ENCODE results near the gene TCF23.
"Not testable (repeated sequence)": the region's sequence is repeated elsewhere in the genome, so short reads cannot be mapped to it uniquely, and the experiment has no call there.

TCF23 gene

GRCh38 chr2:27184115-27184514 is 35.3 kb downstream of the TCF23 start:
- H3K4me1 Mint-ChIP-seq (ENCODE audit: low read depth): peaks cover 8% of the 10 kb centered on the region
- H3K9me3 Mint-ChIP-seq: no peaks in the 10 kb centered on the region
- no peak overlapping the region for H3K4me3 Mint-ChIP-seq
- peaks cover 24% of the 10 kb centered on the region for H3K27me3 Mint-ChIP-seq (ENCODE audit: low read depth)
- H3K36me3 Mint-ChIP-seq (ENCODE audit: low read depth): no peaks in the 10 kb centered on the region
- no peak overlapping the region for H3K27ac Mint-ChIP-seq

GRCh38 chr2:27185331-27186026 is 36.7 kb downstream of the TCF23 start:
- Mint-ChIP-seq H3K27ac (no peak overlapping the region), H3K4me3 (no peak overlapping the region), H3K36me3 (ENCODE audit: low read depth) (no peaks in the 10 kb centered on the region), H3K4me1 (ENCODE audit: low read depth) (peaks cover 3% of the 10 kb centered on the region), H3K9me3 (no peaks in the 10 kb centered on the region), H3K27me3 (ENCODE audit: low read depth) (peaks cover 16% of the 10 kb centered on the region)

GRCh38 chr2:27186613-27187345 is 38.0 kb downstream of the TCF23 start:
- Mint-ChIP-seq H3K4me1 (ENCODE audit: low read depth) (peaks cover 3% of the 10 kb centered on the region), H3K36me3 (ENCODE audit: low read depth) (no peaks in the 10 kb centered on the region), H3K27me3 (ENCODE audit: low read depth) (peaks cover 11% of the 10 kb centered on the region), H3K9me3 (no peaks in the 10 kb centered on the region), H3K27ac (no peak overlapping the region), H3K4me3 (no peak overlapping the region)

- Mint-ChIP-seq H3K27ac (no peak overlapping the region), H3K9me3 (no peaks in the 10 kb centered on the region), H3K4me3 (no peak overlapping the region), H3K4me1 (ENCODE audit: low read depth) (no peaks in the 10 kb centered on the region), H3K27me3 (ENCODE audit: low read depth) (peaks cover 3% of the 10 kb centered on the region), H3K36me3 (ENCODE audit: low read depth) (no peaks in the 10 kb centered on the region)
These were observed 41.2 kb downstream of the TCF23 start for GRCh38 chr2:27189989-27190388.

- no peak overlapping the region for H3K4me3 Mint-ChIP-seq
- H3K4me1 Mint-ChIP-seq (ENCODE audit: low read depth): no peaks in the 10 kb centered on the region
- no peaks in the 10 kb centered on the region for H3K36me3 Mint-ChIP-seq (ENCODE audit: low read depth)
- no peak overlapping the region for H3K27ac Mint-ChIP-seq
- no peaks in the 10 kb centered on the region for H3K9me3 Mint-ChIP-seq
- H3K27me3 Mint-ChIP-seq (ENCODE audit: low read depth): peaks cover 3% of the 10 kb centered on the region
These were observed 42.4 kb downstream of the TCF23 start for GRCh38 chr2:27191070-27191829.

GRCh38 chr2:27194538-27195354 is 45.9 kb downstream of the TCF23 start:
- no peaks in the 10 kb centered on the region for H3K27me3 Mint-ChIP-seq (ENCODE audit: low read depth)
- H3K27ac Mint-ChIP-seq: no peak overlapping the region
- no peaks in the 10 kb centered on the region for H3K4me1 Mint-ChIP-seq (ENCODE audit: low read depth)
- no peak overlapping the region for H3K4me3 Mint-ChIP-seq
- H3K9me3 Mint-ChIP-seq: no peaks in the 10 kb centered on the region
- peaks cover 2% of the 10 kb centered on the region for H3K36me3 Mint-ChIP-seq (ENCODE audit: low read depth)

- not testable (repeated sequence) for H3K27me3 Mint-ChIP-seq (ENCODE audit: low read depth); H3K36me3 Mint-ChIP-seq (ENCODE audit: low read depth); H3K9me3 Mint-ChIP-seq; H3K4me3 Mint-ChIP-seq; H3K4me1 Mint-ChIP-seq (ENCODE audit: low read depth); H3K27ac Mint-ChIP-seq
These were observed 47.0 kb downstream of the TCF23 start for GRCh38 chr2:27195799-27196198.

GRCh38 chr2:27198068-27198467 is 49.3 kb downstream of the TCF23 start:
- not testable (repeated sequence) for H3K4me1 Mint-ChIP-seq (ENCODE audit: low read depth); H3K4me3 Mint-ChIP-seq; H3K36me3 Mint-ChIP-seq (ENCODE audit: low read depth); H3K27me3 Mint-ChIP-seq (ENCODE audit: low read depth); H3K27ac Mint-ChIP-seq; H3K9me3 Mint-ChIP-seq

- Mint-ChIP-seq H3K27ac (no peak overlapping the region), H3K36me3 (ENCODE audit: low read depth) (peaks cover 9% of the 10 kb centered on the region), H3K4me3 (no peak overlapping the region), H3K9me3 (no peaks in the 10 kb centered on the region), H3K4me1 (ENCODE audit: low read depth) (no peaks in the 10 kb centered on the region), H3K27me3 (ENCODE audit: low read depth) (no peaks in the 10 kb centered on the region)
These were observed 49.8 kb downstream of the TCF23 start for GRCh38 chr2:27198627-27199026.

GRCh38 chr2:27199241-27199640 is 50.4 kb downstream of the TCF23 start:
- H3K4me1 Mint-ChIP-seq (ENCODE audit: low read depth): peaks cover under 1% of the 10 kb centered on the region
- H3K27me3 Mint-ChIP-seq (ENCODE audit: low read depth): no peaks in the 10 kb centered on the region
- H3K36me3 Mint-ChIP-seq (ENCODE audit: low read depth): peaks cover 9% of the 10 kb centered on the region
- H3K9me3 Mint-ChIP-seq: no peaks in the 10 kb centered on the region
- H3K27ac Mint-ChIP-seq: no peak overlapping the region
- H3K4me3 Mint-ChIP-seq: no peak overlapping the region

GRCh38 chr2:27201675-27202074 is 52.9 kb downstream of the TCF23 start:
- no peak overlapping the region for H3K27ac Mint-ChIP-seq
- no peak overlapping the region for H3K4me3 Mint-ChIP-seq
- peaks cover 9% of the 10 kb centered on the region for H3K4me1 Mint-ChIP-seq (ENCODE audit: low read depth)
- H3K36me3 Mint-ChIP-seq (ENCODE audit: low read depth): peaks cover 18% of the 10 kb centered on the region
- no peaks in the 10 kb centered on the region for H3K27me3 Mint-ChIP-seq (ENCODE audit: low read depth)
- no peaks in the 10 kb centered on the region for H3K9me3 Mint-ChIP-seq

GRCh38 chr2:27202854-27203253 is 54.0 kb downstream of the TCF23 start:
- Mint-ChIP-seq H3K4me1 (ENCODE audit: low read depth) (peaks cover 9% of the 10 kb centered on the region), H3K9me3 (no peaks in the 10 kb centered on the region), H3K27ac (no peak overlapping the region), H3K36me3 (ENCODE audit: low read depth) (peaks cover 21% of the 10 kb centered on the region), H3K4me3 (no peak overlapping the region), H3K27me3 (ENCODE audit: low read depth) (no peaks in the 10 kb centered on the region)

GRCh38 chr2:27203741-27204140 is 54.9 kb downstream of the TCF23 start:
- no peaks in the 10 kb centered on the region for H3K9me3 Mint-ChIP-seq
- peaks cover 14% of the 10 kb centered on the region for H3K4me1 Mint-ChIP-seq (ENCODE audit: low read depth)
- H3K27ac Mint-ChIP-seq: peak overlapping the region; percentile 19
- H3K36me3 Mint-ChIP-seq (ENCODE audit: low read depth): peaks cover 25% of the 10 kb centered on the region
- H3K4me3 Mint-ChIP-seq: no peak overlapping the region
- H3K27me3 Mint-ChIP-seq (ENCODE audit: low read depth): no peaks in the 10 kb centered on the region

GRCh38 chr2:27204566-27204965 is 55.8 kb downstream of the TCF23 start:
- H3K36me3 Mint-ChIP-seq (ENCODE audit: low read depth): peaks cover 28% of the 10 kb centered on the region
- H3K27me3 Mint-ChIP-seq (ENCODE audit: low read depth): no peaks in the 10 kb centered on the region
- peaks cover 18% of the 10 kb centered on the region for H3K4me1 Mint-ChIP-seq (ENCODE audit: low read depth)
- H3K4me3 Mint-ChIP-seq: no peak overlapping the region
- no peaks in the 10 kb centered on the region for H3K9me3 Mint-ChIP-seq
- no peak overlapping the region for H3K27ac Mint-ChIP-seq

All from T-helper 1 cell treated with Interleukin-12 subunit alpha and Interleukin-12 subunit beta and Interleukin-4 antibody, amounts not matched to agents 30 μg/mL and 1 μg/mL, for 36 hours (primary cell).